Measurements from ENCODE around the gene DGCR8. TPM values are rescaled to one million over a fixed set of nuclear protein-coding genes. Genes with fewer than 3 reads are reported as not detected.

DGCR8 gene
- total and polyA plus RNA-seq, 12 donors: 8.3 to 26.3 (median 14.0) TPM

DNA sequence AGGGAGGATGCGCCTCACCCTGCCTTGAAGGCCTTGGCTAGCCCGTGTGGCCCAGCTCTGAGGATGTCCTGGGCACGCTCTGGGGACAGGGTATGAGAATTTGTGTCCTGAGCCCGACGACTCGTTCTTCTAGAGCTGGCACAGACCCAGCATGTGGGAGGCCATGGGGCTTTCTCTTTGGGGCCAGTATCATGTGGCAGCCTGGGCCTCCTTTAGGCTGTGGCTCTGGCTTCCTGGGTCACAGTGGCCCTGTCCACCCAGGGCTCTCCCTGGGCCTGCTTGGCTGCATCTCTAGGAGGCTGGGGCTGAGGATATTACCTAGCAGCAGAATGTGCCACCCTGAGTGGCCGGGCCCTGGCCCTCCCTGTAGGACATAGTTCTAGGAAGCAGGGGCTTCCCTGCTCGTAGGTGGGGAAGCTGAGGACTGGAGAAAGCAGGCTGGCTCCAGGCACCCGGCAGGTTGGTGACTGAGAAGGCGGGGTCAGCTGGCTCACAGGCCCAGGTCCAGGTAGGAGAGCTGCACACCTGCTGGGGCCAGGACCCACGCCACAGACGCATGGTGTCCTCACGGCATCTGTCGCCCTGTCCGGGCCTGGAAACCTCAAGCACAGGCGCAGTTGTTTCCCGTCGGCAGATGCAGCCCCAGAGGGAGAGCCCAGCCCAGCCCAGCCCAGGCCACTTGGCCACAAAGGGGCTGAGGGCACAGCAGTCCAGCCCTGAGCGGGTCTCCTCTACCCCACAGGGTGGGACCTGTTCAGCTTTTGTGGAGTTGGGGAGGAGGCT is 64.0 kb downstream of the DGCR8 start:
- Histone ChIP-seq H3K27me3 (no peaks in the 10 kb centered on the region), H3K9me3 (no peaks in the 10 kb centered on the region), H3K4me1 (peaks cover 0 to under 1% (median 0%) of the 10 kb centered on the region in 9 donors), H3K36me3 (peaks cover 0 to 60% (median 7%) of the 10 kb centered on the region in 9 donors), H3K4me3 (no peak overlapping the region), H3K27ac (no peak overlapping the region)
- TF ChIP-seq, protein P1, sequence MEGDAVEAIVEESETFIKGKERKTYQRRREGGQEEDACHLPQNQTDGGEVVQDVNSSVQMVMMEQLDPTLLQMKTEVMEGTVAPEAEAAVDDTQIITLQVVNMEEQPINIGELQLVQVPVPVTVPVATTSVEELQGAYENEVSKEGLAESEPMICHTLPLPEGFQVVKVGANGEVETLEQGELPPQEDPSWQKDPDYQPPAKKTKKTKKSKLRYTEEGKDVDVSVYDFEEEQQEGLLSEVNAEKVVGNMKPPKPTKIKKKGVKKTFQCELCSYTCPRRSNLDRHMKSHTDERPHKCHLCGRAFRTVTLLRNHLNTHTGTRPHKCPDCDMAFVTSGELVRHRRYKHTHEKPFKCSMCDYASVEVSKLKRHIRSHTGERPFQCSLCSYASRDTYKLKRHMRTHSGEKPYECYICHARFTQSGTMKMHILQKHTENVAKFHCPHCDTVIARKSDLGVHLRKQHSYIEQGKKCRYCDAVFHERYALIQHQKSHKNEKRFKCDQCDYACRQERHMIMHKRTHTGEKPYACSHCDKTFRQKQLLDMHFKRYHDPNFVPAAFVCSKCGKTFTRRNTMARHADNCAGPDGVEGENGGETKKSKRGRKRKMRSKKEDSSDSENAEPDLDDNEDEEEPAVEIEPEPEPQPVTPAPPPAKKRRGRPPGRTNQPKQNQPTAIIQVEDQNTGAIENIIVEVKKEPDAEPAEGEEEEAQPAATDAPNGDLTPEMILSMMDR (IDR thresholded peaks at IDR 0.05): no peak
- WGBS, 2 donors: 87 to 88% methylated on average over 19 of the region's 19 CpGs
- no peak for ATAC-seq
- intact Hi-C loops (cut with DNase I): no loop called here
- no peak for DNase-seq

DNA sequence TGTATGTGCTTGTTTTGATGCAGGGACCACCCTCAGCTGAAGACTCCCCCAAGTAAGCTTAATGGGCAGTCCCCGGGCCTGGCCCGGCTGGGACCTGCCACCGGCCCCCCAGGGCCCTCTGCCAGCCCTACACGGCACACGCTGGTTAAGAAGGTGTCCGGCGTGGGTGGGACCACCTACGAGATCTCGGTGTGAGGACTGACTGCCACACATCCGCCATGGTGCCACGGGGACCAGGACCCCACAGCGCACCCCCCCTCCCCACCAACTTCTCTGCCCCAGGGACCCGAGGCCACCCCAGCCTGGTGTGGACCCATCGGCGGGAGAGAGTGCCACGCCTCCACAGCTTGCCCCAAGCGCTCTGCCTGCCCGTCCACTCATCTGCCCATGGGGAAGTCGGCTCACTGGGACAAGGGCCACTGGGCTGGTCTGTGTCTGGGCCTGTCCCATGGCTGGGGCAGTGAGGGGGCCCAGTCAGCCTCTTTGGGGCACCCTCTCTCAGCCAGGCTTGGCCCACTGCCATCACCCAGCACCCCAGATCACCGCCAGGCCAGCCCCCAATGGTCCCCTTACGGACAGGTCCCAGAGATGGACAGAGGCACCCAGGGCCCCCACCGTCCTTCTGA is 65.3 kb downstream of the DGCR8 start:
- Histone ChIP-seq H3K4me1 (no peaks in the 10 kb centered on the region), H3K27ac (no peak overlapping the region), H3K9me3 (no peaks in the 10 kb centered on the region), H3K36me3 (peaks cover 0 to 52% (median 5%) of the 10 kb centered on the region in 9 donors), H3K4me3 (no peak overlapping the region), H3K27me3 (no peaks in the 10 kb centered on the region)
- intact Hi-C loops (cut with DNase I): no loop called here
- DNase-seq: no peak
- WGBS, 2 donors: 92 to 94% methylated on average over 22 of the region's 22 CpGs
- no peak for ATAC-seq
- TF ChIP-seq, protein P1 (IDR thresholded peaks at IDR 0.05): no peak

DNA sequence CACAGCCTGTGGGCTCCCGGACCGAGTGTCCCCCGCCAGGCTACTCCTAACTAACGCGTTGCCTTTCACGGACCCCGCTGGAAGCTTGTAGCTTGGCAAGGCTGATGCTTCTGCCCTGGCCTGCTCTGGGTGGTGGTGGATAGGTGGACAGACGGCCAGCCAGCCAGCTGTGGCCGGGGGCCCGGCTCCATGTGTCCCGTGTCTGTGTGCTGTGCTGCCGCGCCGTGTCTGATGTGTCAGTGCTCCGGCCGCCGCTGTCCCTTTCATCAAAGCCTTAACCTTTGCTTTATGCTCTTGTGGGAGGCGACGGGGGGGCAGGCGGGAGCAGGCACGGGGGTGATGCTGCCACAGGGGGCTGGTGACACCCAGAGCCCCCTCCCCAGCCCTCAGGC is 65.8 kb downstream of the DGCR8 start:
- Histone ChIP-seq H3K4me3 (no peak overlapping the region), H3K27ac (no peak overlapping the region), H3K27me3 (no peaks in the 10 kb centered on the region), H3K9me3 (no peaks in the 10 kb centered on the region), H3K4me1 (no peaks in the 10 kb centered on the region), H3K36me3 (peaks cover 0 to 50% (median under 1%) of the 10 kb centered on the region in 9 donors)
- intact Hi-C loops (cut with DNase I): no loop called here
- TF ChIP-seq, protein P1 (IDR thresholded peaks at IDR 0.05): no peak
- WGBS, 2 donors: 90 to 91% methylated on average over 21 of the region's 21 CpGs
- ATAC-seq (no peak), DNase-seq (no peak)

DNA sequence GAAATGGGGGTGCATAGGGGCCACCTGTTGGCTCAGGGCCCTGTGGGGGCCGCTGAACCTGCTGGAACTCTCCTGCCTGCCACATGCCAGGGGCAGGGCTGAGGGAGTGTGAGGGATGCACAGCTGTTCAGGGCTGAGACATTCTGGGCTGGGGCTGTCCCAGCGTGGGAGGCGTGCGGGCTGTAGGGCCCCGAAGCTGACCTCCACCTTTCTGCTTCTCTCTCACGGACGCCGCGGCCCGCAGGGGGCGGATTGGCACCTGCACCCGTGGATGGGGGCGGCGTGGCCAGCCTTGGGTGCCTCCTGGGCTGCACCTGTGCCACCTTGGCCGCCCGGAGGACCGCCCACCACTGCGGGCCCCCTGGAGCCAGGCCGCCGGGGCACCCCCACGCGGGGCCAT is 66.7 kb downstream of the DGCR8 start:
- ATAC-seq: no peak
- Histone ChIP-seq H3K4me1 (no peaks in the 10 kb centered on the region), H3K36me3 (peaks cover 0 to 41% (median 0%) of the 10 kb centered on the region in 9 donors), H3K27ac (no peak overlapping the region), H3K4me3 (no peak overlapping the region), H3K27me3 (no peaks in the 10 kb centered on the region), H3K9me3 (no peaks in the 10 kb centered on the region)
- TF ChIP-seq, protein P1 (IDR thresholded peaks at IDR 0.05): no peak
- DNase-seq: no peak
- intact Hi-C loops (cut with DNase I): no loop called here
- WGBS, 2 donors: 83 to 87% methylated on average over 20 to 22 of the region's 22 CpGs

Measured in heart right ventricle (tissue), 16 donors.